Ishikawa (cell line): ENCODE data around the gene GJD4.

Experiments used
- RAD21 ChIP-seq: IDR thresholded peaks from 2 replicates; pipeline ENCODE4 v1.6.1; 2012; ENCODE audit warnings: low read depth
- TAF1 ChIP-seq: IDR thresholded peaks from 2 replicates; pipeline ENCODE4 v1.6.1; 2012; ENCODE audit warnings: low read depth, mild to moderate bottlenecking
- YY1 ChIP-seq: IDR thresholded peaks from 2 replicates; pipeline ENCODE4 v1.6.1; 2012; ENCODE audit warnings: low read depth
- ZBTB7A ChIP-seq: IDR thresholded peaks from 2 replicates; pipeline ENCODE4 v1.6.1; 2012; ENCODE audit warnings: low read depth
- TF ChIP-seq, protein P1 (sequence below): IDR thresholded peaks from 2 replicates; pipeline ENCODE4 v1.6.1; 2012; ENCODE audit warnings: low read depth, mild to moderate bottlenecking
- TF ChIP-seq, protein P2 (sequence below): IDR thresholded peaks from 2 replicates; pipeline ENCODE4 v1.6.1; 2012

DNA sequence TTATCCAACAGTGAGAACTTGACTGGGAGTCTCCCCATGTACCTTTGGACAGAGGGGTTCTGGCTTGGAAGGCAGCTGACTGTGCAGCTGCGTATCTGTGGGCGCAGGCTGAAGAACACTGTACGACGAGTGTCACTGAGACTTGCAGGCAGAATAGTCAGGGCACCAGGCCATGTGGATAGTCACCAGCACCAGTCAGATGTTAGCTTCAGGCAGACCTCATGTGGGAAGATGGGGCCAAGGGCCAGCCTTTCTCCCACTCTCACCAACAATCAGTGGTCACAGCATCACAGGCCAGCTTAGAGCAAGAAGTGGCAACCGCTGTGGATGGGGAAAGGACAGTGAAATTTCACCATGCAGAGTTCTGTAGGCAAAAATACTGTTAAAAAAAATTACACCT lies 43.4 kb upstream of the GJD4 start:
- TF ChIP-seq YY1 (no peak), TAF1 (no peak), RAD21 (no peak), ZBTB7A (no peak)
- TF ChIP-seq, protein P1, sequence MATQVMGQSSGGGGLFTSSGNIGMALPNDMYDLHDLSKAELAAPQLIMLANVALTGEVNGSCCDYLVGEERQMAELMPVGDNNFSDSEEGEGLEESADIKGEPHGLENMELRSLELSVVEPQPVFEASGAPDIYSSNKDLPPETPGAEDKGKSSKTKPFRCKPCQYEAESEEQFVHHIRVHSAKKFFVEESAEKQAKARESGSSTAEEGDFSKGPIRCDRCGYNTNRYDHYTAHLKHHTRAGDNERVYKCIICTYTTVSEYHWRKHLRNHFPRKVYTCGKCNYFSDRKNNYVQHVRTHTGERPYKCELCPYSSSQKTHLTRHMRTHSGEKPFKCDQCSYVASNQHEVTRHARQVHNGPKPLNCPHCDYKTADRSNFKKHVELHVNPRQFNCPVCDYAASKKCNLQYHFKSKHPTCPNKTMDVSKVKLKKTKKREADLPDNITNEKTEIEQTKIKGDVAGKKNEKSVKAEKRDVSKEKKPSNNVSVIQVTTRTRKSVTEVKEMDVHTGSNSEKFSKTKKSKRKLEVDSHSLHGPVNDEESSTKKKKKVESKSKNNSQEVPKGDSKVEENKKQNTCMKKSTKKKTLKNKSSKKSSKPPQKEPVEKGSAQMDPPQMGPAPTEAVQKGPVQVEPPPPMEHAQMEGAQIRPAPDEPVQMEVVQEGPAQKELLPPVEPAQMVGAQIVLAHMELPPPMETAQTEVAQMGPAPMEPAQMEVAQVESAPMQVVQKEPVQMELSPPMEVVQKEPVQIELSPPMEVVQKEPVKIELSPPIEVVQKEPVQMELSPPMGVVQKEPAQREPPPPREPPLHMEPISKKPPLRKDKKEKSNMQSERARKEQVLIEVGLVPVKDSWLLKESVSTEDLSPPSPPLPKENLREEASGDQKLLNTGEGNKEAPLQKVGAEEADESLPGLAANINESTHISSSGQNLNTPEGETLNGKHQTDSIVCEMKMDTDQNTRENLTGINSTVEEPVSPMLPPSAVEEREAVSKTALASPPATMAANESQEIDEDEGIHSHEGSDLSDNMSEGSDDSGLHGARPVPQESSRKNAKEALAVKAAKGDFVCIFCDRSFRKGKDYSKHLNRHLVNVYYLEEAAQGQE, result no peak
- TF ChIP-seq, protein P2, sequence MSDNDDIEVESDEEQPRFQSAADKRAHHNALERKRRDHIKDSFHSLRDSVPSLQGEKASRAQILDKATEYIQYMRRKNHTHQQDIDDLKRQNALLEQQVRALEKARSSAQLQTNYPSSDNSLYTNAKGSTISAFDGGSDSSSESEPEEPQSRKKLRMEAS, result no peak
